GM18505 (cell line): ENCODE results near the gene ANKIB1.
A peak's percentile ranks its signal among the peaks of the same experiment; 100 is the strongest.

Source experiments
- ATAC-seq: cut with Tn5 transposase; IDR thresholded peaks from one replicate; pipeline ENCODE4 v1.9.1; 2021; ENCODE audit not compliant: unreplicated experiment
- POLR2A ChIP-seq: IDR thresholded peaks from 4 replicates; pipeline ENCODE4 v1.6.1; 2011; ENCODE audit warnings: borderline replicate concordance; ENCODE audit not compliant: insufficient read depth, insufficient read length; ENCODE audit errors: extremely low read depth

Gene ANKIB1, protein sequence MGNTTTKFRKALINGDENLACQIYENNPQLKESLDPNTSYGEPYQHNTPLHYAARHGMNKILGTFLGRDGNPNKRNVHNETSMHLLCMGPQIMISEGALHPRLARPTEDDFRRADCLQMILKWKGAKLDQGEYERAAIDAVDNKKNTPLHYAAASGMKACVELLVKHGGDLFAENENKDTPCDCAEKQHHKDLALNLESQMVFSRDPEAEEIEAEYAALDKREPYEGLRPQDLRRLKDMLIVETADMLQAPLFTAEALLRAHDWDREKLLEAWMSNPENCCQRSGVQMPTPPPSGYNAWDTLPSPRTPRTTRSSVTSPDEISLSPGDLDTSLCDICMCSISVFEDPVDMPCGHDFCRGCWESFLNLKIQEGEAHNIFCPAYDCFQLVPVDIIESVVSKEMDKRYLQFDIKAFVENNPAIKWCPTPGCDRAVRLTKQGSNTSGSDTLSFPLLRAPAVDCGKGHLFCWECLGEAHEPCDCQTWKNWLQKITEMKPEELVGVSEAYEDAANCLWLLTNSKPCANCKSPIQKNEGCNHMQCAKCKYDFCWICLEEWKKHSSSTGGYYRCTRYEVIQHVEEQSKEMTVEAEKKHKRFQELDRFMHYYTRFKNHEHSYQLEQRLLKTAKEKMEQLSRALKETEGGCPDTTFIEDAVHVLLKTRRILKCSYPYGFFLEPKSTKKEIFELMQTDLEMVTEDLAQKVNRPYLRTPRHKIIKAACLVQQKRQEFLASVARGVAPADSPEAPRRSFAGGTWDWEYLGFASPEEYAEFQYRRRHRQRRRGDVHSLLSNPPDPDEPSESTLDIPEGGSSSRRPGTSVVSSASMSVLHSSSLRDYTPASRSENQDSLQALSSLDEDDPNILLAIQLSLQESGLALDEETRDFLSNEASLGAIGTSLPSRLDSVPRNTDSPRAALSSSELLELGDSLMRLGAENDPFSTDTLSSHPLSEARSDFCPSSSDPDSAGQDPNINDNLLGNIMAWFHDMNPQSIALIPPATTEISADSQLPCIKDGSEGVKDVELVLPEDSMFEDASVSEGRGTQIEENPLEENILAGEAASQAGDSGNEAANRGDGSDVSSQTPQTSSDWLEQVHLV

DNA sequence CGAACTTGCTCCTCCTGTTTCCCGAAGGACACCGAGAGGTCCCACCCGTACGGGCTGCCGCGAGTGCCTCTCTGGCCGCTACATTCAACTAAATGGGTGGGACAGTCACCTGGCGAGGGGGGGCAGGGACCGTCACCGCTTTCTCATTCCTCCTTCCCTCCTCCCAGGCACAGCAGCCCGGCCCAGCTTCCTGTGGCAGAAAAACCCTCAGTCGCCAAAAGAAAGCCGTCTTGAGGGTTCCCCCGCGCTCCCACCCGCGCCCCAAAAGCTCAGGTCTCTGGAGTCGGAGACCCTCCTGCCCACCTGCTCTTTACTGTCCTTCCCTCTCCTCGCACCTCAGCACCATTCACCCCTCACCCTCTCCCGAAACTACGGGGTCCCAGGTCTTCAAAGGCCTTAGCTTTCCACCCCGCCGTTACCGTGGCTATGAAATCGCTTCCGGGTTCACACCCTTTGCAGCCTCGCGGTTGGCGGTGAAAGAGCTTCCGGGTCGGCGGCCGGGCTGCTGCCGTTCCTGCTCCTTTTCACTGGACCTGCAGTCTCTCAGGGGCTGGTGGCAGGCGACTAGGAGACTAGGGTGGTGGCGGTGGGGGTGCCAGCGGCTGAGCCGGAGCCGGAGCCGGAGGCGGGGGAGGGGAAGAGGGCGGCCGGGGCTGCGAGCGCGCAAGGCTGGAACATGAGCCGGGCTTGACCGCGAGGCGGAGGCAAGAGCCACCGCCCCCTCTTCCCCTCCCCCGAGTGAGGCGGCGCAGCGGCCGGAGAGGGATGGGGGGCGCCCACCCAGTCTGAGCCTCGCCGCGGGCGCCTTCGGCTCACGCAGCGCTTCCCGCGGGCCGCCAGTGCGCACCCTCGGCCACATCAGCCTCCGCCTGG lies at the start of gene ANKIB1, which contains the start of gene KRIT1:
Gene ANKIB1 (plus strand): TSS at position 488 of the 873 bp plus-strand sequence. CDS start 49,005 bp downstream, outside the sequence.
Gene KRIT1 (minus strand): TSS at position 428 of the 873 bp plus-strand sequence. CDS start 3,779 bp downstream, outside the sequence.
- TF ChIP-seq POLR2A, result peak; percentile 89
- peak; percentile 78 for ATAC-seq

DNA sequence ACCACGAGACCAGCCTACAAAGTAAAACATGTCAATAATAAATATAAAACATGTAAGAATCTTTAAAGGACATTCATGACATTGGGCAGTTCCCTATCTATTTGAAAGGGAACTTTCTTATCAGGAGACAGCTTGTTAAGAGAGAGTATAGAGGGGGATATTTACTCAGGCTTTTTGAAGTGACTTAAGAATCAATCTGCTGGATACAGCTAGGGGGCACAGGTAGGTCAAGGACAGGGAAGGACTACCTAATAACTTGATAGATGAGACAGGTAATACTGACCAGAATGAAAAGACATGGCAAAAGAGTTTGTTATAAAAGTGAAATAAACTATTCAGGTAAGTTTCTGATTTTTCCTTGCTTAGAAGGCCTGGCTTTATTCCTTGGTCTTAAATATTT lies 45.0 kb upstream of the ANKIB1 start:
- no peak for TF ChIP-seq POLR2A
- no peak for ATAC-seq

DNA sequence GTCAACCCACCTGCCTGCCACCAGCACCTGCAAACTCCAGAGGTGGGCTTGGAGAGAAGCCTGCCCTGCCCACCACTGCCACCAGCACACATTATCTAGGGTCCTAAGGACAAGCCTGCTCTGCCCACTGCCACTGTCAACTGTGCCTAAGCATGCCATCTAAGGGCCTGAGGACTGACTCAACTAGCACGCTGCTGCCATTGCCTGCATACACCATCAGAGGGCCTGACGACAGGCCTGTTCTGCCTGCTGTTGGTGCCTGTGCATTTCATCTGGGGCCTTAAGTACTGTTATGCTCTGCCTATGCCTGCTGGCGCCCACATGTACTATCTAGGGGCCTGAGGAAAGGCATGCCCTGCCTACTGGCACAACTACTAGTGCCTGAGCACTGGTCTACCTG lies 39.8 kb upstream of the ANKIB1 start:
- no peak for TF ChIP-seq POLR2A
- ATAC-seq, result no peak

DNA sequence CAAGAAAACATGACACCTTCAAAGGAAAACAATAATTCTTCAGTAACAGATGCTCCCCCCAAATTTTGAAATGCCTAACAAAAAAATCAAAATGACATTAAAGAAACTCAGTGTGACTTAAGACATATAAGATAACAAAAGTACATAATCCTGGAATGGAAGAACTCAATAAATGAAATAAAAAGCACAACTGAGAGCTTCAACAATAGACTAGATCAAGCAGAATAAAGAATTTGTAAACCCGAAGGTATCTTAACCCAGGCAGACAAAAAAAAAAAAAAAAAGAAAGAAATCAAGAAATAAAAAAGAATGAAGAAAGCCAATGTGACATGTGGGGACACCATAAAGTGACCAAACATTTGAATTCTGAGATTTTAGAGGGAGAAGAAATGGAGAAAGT lies 39.1 kb upstream of the ANKIB1 start:
- no peak for TF ChIP-seq POLR2A
- no peak for ATAC-seq

DNA sequence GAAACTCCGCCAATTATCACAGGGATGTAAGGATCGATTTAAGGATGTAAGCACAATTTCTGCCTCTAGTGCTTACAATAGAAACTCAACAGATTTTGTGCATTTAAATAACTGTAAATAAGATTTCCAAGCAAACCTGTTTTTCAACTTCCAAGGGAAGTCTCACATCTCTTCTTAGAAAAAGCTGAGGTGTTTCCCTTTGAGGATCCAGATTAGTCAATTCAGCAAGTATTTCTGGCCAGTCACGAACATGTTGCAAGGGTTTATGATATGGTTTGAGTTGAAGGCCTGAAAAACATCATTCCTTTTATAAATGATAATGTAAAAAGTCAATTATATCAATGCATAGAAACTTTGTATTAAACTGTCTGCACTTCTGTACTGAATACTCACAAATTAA lies 24.0 kb upstream of the ANKIB1 start:
- no peak for ATAC-seq
- TF ChIP-seq POLR2A, result no peak

DNA sequence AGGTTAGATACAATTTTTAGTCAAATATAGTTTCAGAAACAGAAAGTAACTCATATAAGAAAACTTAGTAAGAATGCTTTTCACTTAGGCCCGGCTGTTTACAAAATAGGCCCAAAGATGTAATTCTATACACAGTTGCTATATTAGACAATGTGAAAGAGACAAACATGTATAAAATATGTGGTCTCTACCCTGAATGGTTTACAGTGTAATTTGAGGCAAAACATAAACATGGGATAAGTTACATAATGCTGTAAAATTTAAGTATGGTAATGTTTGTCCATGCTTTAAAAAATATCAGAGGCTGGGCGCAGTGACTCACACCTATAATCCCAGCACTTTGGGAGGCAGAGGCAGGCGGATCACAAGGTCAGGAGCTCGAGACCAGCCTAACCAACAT lies 18.8 kb upstream of the ANKIB1 start:
- no peak for TF ChIP-seq POLR2A
- no peak for ATAC-seq

DNA sequence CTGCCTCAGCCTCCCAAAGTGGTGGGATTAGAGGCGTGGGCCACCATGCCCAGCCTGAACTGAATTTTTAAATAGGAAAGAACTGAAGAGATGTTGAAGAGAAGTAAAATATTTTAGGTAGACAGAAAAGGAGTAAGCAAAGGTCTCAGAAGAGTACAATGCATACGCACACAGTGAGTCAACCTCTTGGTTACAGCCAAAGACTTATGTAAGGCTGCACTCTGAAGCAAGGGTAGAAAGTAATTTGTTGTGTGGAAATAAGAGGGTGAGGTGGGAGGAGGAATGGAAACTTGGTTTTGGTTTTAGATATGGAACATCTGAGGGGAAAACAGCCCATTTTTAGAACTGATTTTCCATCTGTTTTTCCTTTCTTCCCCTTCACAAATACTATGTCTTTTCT lies 17.7 kb upstream of the ANKIB1 start:
- TF ChIP-seq POLR2A, result no peak
- no peak for ATAC-seq

DNA sequence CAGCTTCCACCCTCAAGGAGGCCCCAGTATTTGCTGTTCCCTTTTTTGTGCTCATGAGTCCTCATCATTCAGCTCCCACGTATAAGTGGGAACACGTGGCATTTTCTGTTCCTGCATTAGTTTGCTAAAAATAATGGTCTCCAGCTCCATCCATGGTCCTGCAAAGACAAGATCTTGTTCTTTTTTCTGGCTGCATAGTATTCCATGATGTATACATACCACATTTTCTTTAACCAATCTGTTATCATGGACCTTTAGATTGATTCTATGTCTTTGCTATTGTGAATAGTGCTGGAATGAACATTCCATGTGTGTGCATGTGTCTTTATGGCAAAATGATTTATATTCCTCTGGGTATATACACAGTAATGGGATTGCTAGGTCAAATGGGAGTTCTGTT lies 17.0 kb upstream of the ANKIB1 start:
- no peak for ATAC-seq
- TF ChIP-seq POLR2A, result no peak

DNA sequence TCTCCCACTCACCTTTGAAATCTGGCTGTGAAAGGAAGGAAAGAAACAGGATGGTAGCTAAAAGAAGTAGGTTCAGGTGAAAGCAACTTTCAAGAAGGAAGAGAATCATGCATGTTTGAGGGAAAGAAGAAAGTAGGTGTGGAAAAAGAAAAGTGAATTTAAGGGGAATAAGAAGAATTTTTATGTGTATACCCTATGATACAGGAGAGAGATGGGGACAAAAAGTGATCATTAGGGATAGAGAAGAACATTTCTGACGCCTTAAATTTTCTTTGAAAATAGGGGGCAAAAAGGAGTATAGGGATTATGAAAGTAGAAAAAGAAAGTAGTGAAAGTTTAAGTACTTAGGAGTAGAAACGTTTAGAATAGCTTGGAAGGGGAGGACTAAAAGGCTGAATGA lies 15.2 kb upstream of the ANKIB1 start:
- no peak for TF ChIP-seq POLR2A

DNA sequence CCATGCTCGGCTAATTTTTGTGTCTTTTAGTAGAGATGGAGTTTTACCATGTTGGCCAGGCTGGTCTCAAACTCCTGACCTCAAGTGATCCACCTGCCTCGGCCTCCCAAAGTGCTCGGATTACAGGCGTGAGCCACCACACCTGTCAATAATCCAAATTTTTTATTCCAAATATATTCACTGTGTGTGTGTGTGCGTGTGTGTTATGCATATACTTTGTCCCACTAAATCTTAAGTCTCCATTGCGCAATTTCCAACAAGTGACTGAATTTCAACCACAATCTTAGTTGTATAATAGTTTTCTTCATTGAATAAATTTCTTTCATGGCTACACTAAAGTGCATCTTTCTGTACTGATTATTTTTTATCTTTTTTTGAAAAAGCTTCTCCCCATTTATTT lies 2.8 kb upstream of the ANKIB1 start:
- TF ChIP-seq POLR2A, result no peak
- ATAC-seq, result no peak

More for the DNA sequence above, 15.2 kb upstream of the ANKIB1 start:
- ATAC-seq, result no peak

DNA sequence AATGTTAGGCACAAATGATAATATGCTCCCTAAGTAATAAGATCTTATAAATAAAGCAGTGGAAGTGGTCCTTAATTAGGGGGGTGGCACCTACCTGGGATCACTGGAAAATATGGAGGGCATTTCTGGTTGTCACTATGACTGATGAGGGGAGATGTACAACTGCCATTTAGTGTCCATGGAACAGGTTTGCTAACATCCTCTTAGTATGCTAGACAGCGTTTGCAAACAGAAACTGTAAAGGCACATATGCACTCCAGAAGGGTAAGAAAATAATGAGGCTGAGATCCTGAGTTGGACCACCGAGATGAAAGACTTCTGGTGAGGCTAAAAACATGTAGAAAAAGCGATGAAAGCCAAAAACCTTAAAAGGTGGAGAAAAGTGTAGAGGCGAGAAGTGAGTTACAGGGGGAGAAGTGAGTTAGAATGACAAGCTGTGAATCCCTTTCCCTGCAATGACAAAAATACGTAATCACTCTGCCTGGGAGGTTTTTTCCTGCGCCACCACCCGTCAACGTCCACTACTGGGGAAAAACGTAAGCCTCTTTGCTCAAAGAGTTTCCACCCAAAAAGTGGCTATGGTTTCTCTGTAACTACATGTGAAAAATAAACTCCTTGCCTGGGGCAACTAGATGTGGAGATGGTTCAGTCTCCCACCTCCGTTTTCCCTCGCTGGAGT lies 827 bp upstream of the ANKIB1 start:
- peak; percentile 1 for ATAC-seq

More for the DNA sequence above, 827 bp upstream of the ANKIB1 start:
- no peak for TF ChIP-seq POLR2A
